ENCODE data around the gene ASIC5.

- TF ChIP-seq CTCF (conservative IDR thresholded peaks at IDR 0.05; ENCODE audit: low read depth, low read length) (no peak), EZH2 (IDR thresholded peaks at IDR 0.05; ENCODE audit: borderline replicate concordance, low read depth, low read length, poor library complexity, severe bottlenecking) (no peak)
These were observed at the start of gene ASIC5 for GRCh38 chr4:155866177-155866576.

Data from A673 (cell line).